Endothelial cell of umbilical vein (primary cell): ENCODE data around the gene MAP3K14. TPM values are rescaled to one million over a fixed set of nuclear protein-coding genes. Genes with fewer than 3 reads are reported as not detected.

Experiments
- BruUV-seq: library from RNA; stranded (reverse); fragments of 400-500 nt; replicated peaks from 2 replicates; lab custom pipeline; 2021; lab: Mats Ljungman, UMichigan
- CTCF ChIA-PET: fragments of 300-600, 350-600 bp; sonication (Branson Sonifier 250); formaldehyde crosslinking; loops from one replicate; lab custom pipeline; 2021; ENCODE audit warnings: antibody characterized with exemption, inconsistent platforms; lab: Charles Lee
- POLR2A ChIA-PET: fragments of 300-600, 350-600 bp; sonication (Branson Sonifier 250); formaldehyde crosslinking; loops from one replicate; lab custom pipeline; 2021; ENCODE audit warnings: antibody characterized with exemption, inconsistent platforms; lab: Charles Lee
- DNase-seq: peaks from one replicate; pipeline ENCODE4 v3.0.0-alpha.2; 2011; ENCODE audit warnings: low read depth, low spot score
- FAIRE-seq: peaks from 2 replicates; lab custom pipeline; 2011; peaks lifted over from hg19 to GRCh38; lab: Jason Lieb, UNC
- H2AFZ ChIP-seq: 2 replicates; pipeline ENCODE4 v1.6.0; 2012; ENCODE audit warnings: low read depth, low read length, control low read depth, inconsistent platforms
- H3K27ac ChIP-seq: 2 replicates; pipeline ENCODE4 v1.5.1; 2011; ENCODE audit warnings: low read depth, mild to moderate bottlenecking, control low read depth, low read length, moderate library complexity; ENCODE audit not compliant: insufficient read depth
- H3K27me3 ChIP-seq, 2 experiments: 2 replicates each; pipeline versions ENCODE4 v1.6.0 to v1.6.1; 2011; ENCODE audit warnings: low read length in 2 of 2, mixed read lengths in 1 of 2; ENCODE audit not compliant: control insufficient read depth in 2 of 2, insufficient read depth in 2 of 2
- H3K36me3 ChIP-seq, 2 experiments: 2 replicates in 1 of 2; 3 replicates in 1 of 2; pipeline ENCODE4 v1.5.1; 2011; ENCODE audit warnings: low read length in 2 of 2, mild to moderate bottlenecking in 1 of 2, moderate library complexity in 1 of 2; ENCODE audit not compliant: control insufficient read depth in 2 of 2, insufficient read depth in 2 of 2; ENCODE audit errors: extremely low read depth in 1 of 2
- H3K4me1 ChIP-seq: 3 replicates; pipeline ENCODE4 v1.5.1; 2011; ENCODE audit warnings: mild to moderate bottlenecking, low read length; ENCODE audit not compliant: control insufficient read depth, insufficient read depth; ENCODE audit errors: extremely low read depth
- H3K4me2 ChIP-seq: 2 replicates; pipeline ENCODE4 v1.6.1; 2011; ENCODE audit warnings: low read length, control low read depth, mixed read lengths; ENCODE audit not compliant: insufficient read depth
- H3K4me3 ChIP-seq, 3 experiments: fragments of 200-600 bp in 1 of 3; sonication (generic), shearing (Covaris generic) in 1 of 3; replicated peaks in 1 of 3; 2 replicates each; pipeline ENCODE4 v1.5.1; 2011 to 2016; ENCODE audit warnings: control low read depth in 3 of 3, low read length in 3 of 3, mild to moderate bottlenecking in 2 of 3, inconsistent platforms in 1 of 3, low read depth in 1 of 3, moderate library complexity in 1 of 3; ENCODE audit not compliant: insufficient read depth in 1 of 3
- H3K79me2 ChIP-seq: 2 replicates; pipeline ENCODE4 v1.6.0; 2012; ENCODE audit warnings: low read length, inconsistent platforms; ENCODE audit not compliant: control insufficient read depth, insufficient read depth
- H3K9ac ChIP-seq: replicated peaks from 2 replicates; pipeline ENCODE3; 2011; ENCODE audit warnings: low read length, control low read depth; ENCODE audit not compliant: insufficient read depth; ENCODE audit errors: extremely low read depth
- H3K9me1 ChIP-seq: replicated peaks from 3 replicates; pipeline ENCODE4 v1.6.0; 2011; ENCODE audit warnings: mild to moderate bottlenecking, low read length; ENCODE audit not compliant: control insufficient read depth, insufficient read depth; ENCODE audit errors: extremely low read depth
- H3K9me3 ChIP-seq: replicated peaks from 2 replicates; pipeline ENCODE4 v1.5.1; 2012; ENCODE audit warnings: low read length, inconsistent platforms; ENCODE audit not compliant: control insufficient read depth, insufficient read depth
- H4K20me1 ChIP-seq: replicated peaks from 2 replicates; pipeline ENCODE3; 2011; ENCODE audit warnings: mild to moderate bottlenecking, low read length; ENCODE audit not compliant: control insufficient read depth, insufficient read depth; ENCODE audit errors: extremely low read depth
- CTCF ChIP-seq, 2 donors: IDR thresholded peaks; 1 replicate in 1 of 2; 2 replicates in 1 of 2; pipeline ENCODE4 v1.5.1; 2011; ENCODE audit warnings: low read length in 2 of 2, mild to moderate bottlenecking in 2 of 2, moderate library complexity in 2 of 2, control low read depth in 1 of 2, inconsistent platforms in 1 of 2, low read depth in 1 of 2; ENCODE audit not compliant: insufficient read depth in 1 of 2; ENCODE audit errors: extremely low read depth in 1 of 2
- EZH2 ChIP-seq: IDR thresholded peaks from 2 replicates; pipeline ENCODE4 v1.6.1; 2012; ENCODE audit warnings: borderline replicate concordance, low read depth, mild to moderate bottlenecking, moderate library complexity, low read length, inconsistent platforms; ENCODE audit not compliant: severe bottlenecking
- FOS ChIP-seq: IDR thresholded peaks from 2 replicates; pipeline ENCODE4 v1.6.1; 2011; ENCODE audit warnings: mild to moderate bottlenecking, low read length, moderate library complexity, borderline replicate concordance; ENCODE audit not compliant: insufficient read depth
- GATA2 ChIP-seq: IDR thresholded peaks from 2 replicates; pipeline ENCODE4 v1.7.0; 2011; ENCODE audit warnings: low read depth, mild to moderate bottlenecking, moderate library complexity, mixed read lengths, low read length; ENCODE audit not compliant: insufficient read length, insufficient read depth
- JUN ChIP-seq: IDR thresholded peaks from 2 replicates; pipeline ENCODE4 v1.6.1; 2011; ENCODE audit warnings: borderline replicate concordance, low read depth; ENCODE audit not compliant: insufficient read length, insufficient read depth
- MAX ChIP-seq: IDR thresholded peaks from 2 replicates; pipeline ENCODE4 v1.6.1; 2011; ENCODE audit not compliant: insufficient read depth, insufficient read length
- MYC ChIP-seq: IDR thresholded peaks from one replicate; pipeline ENCODE4 v1.6.1; 2011; ENCODE audit warnings: mild to moderate bottlenecking, low read depth, low read length
- POLR2A ChIP-seq: IDR thresholded peaks from 2 replicates; pipeline ENCODE4 v1.6.1; 2012; ENCODE audit warnings: low read depth, mild to moderate bottlenecking, control low read depth, low read length
- POLR2AphosphoS5 ChIP-seq: IDR thresholded peaks from 2 replicates; pipeline ENCODE4 v1.6.1; 2012; ENCODE audit warnings: low read depth, mild to moderate bottlenecking, control low read depth, low read length, moderate library complexity; ENCODE audit not compliant: insufficient read depth
- dilution Hi-C: fragments of 300-500 bp; cut with MboI; formaldehyde crosslinking; loops from one replicate; pipeline ENCODE4 v1.15.0; 2019; ENCODE audit warnings: low sequenced_read_pairs; ENCODE audit not compliant: extremely low pct_ligation_motif_present
- intact Hi-C: fragments of 100-400 bp; cut with micrococcal nuclease; formaldehyde crosslinking; loops from one replicate; pipeline ENCODE4 v1.10.0; 2022
- polyA plus RNA-seq, 4 experiments: library from polyadenylated mRNA; depleted of rRNA in 3 of 4; stranded (reverse) in 3 of 4; unstranded in 1 of 4; fragments of >200 nt; gene quantifications; 2 replicates each; pipeline versions ENCODE4 v1.2.1 to v1.2.3, GENCODE V29; 2011 to 2012; ENCODE audit warnings: missing spikeins in 1 of 4
- total RNA-seq: library from RNA; stranded (reverse); gene quantifications from 2 replicates; pipeline ENCODE4 v1.2.3, GENCODE V29; 2021

The MAP3K14 gene
- total and polyA plus RNA-seq, 2 donors (not counting 3 experiments of a cell fraction or from before 2014, with no cell fraction given), result 5.4 to 9.8 TPM

- Histone ChIP-seq H3K4me1 (peaks cover 15% of the 10 kb centered on the region), H3K27ac (no peak overlapping the region), H3K79me2 (no peaks in the 10 kb centered on the region), H2AFZ (no peak overlapping the region), H3K4me3 (no peak overlapping the region), H3K9me3 (no peaks in the 10 kb centered on the region), H3K9ac (no peak overlapping the region), H3K27me3 (no peaks in the 10 kb centered on the region), H4K20me1 (no peaks in the 10 kb centered on the region), H3K4me2 (no peak overlapping the region), H3K9me1 (no peaks in the 10 kb centered on the region), H3K36me3 (peaks cover 8 to 23% of the 10 kb centered on the region in 2 experiments)
- no TSS peak for BruUV-seq
- ChIA-PET CTCF (interaction anchor here (0.7 to 4.3 kb wide), 2 partner anchors 36 to 89 kb away, joined by 3 to 74 read pairs; partner anchors contain the start of gene MAP3K14), POLR2A (interaction anchor here (0.7 kb wide), 1 partner anchor 15 kb away, joined by 7 read pairs; no protein-coding TSS in a partner anchor)
- FAIRE-seq (no peak), DNase-seq (no peak)
- intact Hi-C loops, result loop anchor here (2.0 kb wide), 1 partner anchor 37 kb away; the partner anchor contains the start of gene MAP3K14
- TF ChIP-seq MYC (no peak), MAX (no peak), JUN (no peak), CTCF (IDR thresholded peaks at IDR 0.05; ENCODE audit: extremely low read depth in 1 of 2, insufficient read depth in 1 of 2, low read depth in 1 of 2, low read length in 2 of 2) (no peak), FOS (no peak), GATA2 (no peak), POLR2AphosphoS5 (no peak), POLR2A (no peak), EZH2 (no peak)
- dilution Hi-C loops, result no loop called here
These were observed 36.9 kb downstream of the MAP3K14 start for GRCh38 chr17:45279898-45280297.
